ENCODE results near the gene ALG14.
"Not testable (repeated sequence)": the region's sequence is repeated elsewhere in the genome, so short reads cannot be mapped to it uniquely, and the experiment has no call there.

ALG14 gene

DNA sequence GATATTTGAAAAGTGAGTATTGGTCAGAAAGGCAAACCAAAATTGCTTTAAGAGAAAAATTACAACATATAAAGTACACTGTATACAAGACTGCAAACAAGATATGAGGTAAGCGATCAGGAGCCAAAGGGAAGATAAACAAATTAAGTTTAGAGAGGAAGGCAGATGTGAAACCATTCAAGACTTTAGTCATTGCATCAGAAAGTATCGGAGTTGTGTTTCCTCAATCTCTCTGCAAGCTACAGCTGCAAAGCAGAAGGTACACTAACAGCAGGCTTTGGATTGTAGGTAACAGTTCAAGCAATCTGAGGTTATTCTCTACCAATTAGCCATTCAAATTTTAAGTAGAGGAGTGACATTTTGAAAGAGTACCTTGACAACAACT, 23.1 kb upstream of the ALG14 start:
- Mint-ChIP-seq H3K9me3 (no peaks in the 10 kb centered on the region), H3K4me3 (no peak overlapping the region), H3K36me3 (no peaks in the 10 kb centered on the region), H3K27me3 (no peaks in the 10 kb centered on the region), H3K27ac (no peak overlapping the region), H3K4me1 (no peaks in the 10 kb centered on the region)

DNA sequence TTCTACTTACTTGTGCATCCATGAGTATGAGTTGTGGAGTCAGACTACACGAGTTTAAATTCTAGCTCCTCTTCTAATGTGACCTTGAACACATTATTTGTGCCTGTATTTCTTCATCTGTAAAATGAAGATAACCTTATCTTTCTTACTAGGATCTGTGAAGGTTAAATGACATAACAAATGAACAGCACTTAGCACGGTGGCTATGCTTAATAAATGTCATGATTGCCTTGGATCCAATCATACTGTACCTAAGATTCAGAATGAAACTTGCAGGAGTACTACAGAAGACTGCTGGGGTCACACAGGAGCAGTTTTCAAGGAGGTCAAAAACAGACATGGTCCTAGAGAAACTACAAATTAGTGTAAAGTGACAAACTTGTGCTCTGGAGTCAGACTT, 22.2 kb upstream of the ALG14 start:
- no peak overlapping the region for H3K27ac Mint-ChIP-seq
- no peaks in the 10 kb centered on the region for H3K27me3 Mint-ChIP-seq
- no peaks in the 10 kb centered on the region for H3K36me3 Mint-ChIP-seq
- no peaks in the 10 kb centered on the region for H3K4me1 Mint-ChIP-seq
- H3K4me3 Mint-ChIP-seq = no peak overlapping the region
- H3K9me3 Mint-ChIP-seq = no peaks in the 10 kb centered on the region

DNA sequence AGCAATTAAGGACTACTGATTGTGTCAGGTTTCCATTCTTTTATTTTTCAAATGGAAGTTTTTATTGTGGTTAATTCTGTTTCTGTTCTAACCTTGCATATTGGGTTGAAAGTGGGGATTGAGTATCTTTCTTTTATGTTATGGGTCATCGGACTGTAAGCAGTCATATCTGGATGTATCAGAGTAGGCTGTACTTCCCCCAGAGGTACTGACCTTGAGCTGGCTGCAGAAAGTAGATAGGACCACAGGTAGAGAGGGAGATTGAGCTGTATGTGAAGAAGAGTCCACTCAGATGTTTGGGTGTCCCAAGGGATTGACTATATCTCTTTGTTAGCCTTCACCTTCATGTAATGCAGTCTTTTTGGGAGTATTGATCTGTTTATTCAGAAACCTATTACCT, 20.5 kb upstream of the ALG14 start:
- Mint-ChIP-seq H3K36me3 (no peaks in the 10 kb centered on the region), H3K4me3 (no peak overlapping the region), H3K27me3 (no peaks in the 10 kb centered on the region), H3K9me3 (no peaks in the 10 kb centered on the region), H3K27ac (no peak overlapping the region), H3K4me1 (no peaks in the 10 kb centered on the region)

DNA sequence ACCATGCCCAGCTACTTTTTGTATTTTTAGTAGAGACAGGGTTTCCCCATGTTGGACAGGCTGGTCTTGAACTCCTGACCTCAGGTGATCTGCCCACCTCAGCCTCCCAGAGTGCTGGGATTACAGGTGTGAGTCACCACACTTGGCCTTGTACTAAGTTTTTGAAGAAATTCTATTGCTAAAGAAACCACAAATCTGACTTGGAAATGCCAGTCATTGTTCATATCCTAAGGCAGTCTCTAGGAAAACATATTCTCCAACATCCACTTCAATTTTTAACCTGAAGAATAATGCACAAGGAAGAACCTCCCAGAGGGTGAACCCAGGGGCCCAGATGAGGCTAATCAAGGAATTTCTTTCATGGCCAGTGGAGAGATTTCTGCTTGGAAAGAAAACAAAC, 20.1 kb upstream of the ALG14 start:
- H3K27ac Mint-ChIP-seq, H3K4me3 Mint-ChIP-seq: not testable (repeated sequence)

DNA sequence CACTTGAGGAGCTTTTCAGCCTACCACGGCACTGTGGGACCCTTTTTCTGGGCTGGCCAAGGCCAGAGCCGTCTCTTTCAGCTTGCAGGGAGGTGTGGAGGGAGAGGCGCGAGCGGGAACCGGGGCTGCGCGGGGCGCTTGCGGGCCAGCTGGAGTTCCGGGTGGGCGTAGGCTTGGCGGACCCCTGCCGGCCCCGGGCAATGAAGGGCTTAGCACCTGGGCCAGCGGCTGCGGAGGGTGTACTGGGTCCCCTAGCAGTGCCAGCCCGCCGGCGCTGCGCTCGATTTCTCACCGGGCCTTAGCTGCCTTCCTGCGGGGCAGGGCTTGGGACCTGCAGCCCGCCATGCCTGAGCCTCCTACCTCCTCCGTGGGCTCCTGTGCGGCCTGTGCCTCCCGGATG, 18.5 kb upstream of the ALG14 start:
- H3K4me1 Mint-ChIP-seq, H3K36me3 Mint-ChIP-seq, H3K9me3 Mint-ChIP-seq, H3K4me3 Mint-ChIP-seq, H3K27me3 Mint-ChIP-seq, H3K27ac Mint-ChIP-seq: not testable (repeated sequence)

More for the DNA sequence above, 20.1 kb upstream of the ALG14 start:
- not testable (repeated sequence) for H3K9me3 Mint-ChIP-seq, H3K4me1 Mint-ChIP-seq, H3K27me3 Mint-ChIP-seq, H3K36me3 Mint-ChIP-seq

GRCh38 chr1:95089650-95090287, 17.0 kb upstream of the ALG14 start:
- H3K27ac Mint-ChIP-seq = no peak overlapping the region
- H3K9me3 Mint-ChIP-seq = no peaks in the 10 kb centered on the region
- no peaks in the 10 kb centered on the region for H3K36me3 Mint-ChIP-seq
- no peaks in the 10 kb centered on the region for H3K4me1 Mint-ChIP-seq
- H3K4me3 Mint-ChIP-seq = no peak overlapping the region
- H3K27me3 Mint-ChIP-seq = no peaks in the 10 kb centered on the region

GRCh38 chr1:95088303-95088702, 15.6 kb upstream of the ALG14 start:
- Mint-ChIP-seq H3K36me3 (no peaks in the 10 kb centered on the region), H3K9me3 (no peaks in the 10 kb centered on the region), H3K4me1 (no peaks in the 10 kb centered on the region), H3K27me3 (no peaks in the 10 kb centered on the region), H3K4me3 (no peak overlapping the region), H3K27ac (no peak overlapping the region)

DNA sequence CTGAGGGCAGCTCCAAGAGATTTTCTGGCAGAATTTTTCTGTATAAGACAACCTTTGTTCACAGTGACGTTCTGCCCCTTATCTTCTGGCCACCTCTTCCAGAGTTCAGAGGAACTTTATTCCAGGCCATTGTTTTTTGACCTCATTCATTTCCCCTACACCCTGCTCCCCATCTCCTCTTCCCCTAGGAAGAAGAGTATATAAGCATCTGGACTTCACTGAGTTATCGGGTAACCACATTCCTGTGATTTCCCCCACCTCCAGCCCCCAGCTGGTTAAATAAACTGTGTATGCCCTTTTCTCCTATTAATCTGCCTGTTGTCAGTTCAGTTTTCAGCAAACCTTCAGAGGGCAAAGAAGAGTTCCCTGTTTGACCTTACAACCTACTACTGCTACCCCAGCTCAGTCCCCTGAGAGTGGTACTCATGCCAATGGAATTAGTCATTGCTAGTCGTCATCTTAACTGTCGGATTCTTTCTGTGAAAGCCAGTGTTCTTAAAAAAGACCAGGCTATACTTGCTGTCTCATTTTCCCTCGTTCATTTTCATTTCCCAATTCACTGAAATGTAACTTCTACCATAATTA, 14.3 kb upstream of the ALG14 start:
- Mint-ChIP-seq H3K36me3 (no peaks in the 10 kb centered on the region), H3K9me3 (no peaks in the 10 kb centered on the region), H3K4me3 (no peak overlapping the region)

DNA sequence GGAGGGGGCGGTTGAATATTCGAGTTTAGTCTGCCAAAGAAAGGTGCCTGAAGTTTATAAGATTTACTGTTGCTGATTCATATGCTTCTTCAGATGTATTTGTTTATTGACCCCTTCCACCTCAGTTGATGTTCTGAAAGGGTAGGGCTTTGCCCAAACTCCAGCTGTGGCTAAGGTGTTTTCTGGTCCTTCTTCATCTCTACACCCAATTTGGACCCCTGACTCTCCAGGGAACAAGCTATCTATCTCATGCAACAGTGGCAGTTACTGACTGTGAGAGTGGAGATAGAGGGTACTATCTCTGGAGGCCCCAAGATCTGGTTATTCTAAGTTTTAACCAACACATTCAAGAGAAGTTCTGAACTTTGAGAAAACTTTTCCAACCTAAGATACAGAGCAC, 12.6 kb upstream of the ALG14 start:
- Mint-ChIP-seq H3K36me3 (no peaks in the 10 kb centered on the region), H3K27me3 (peaks cover 1% of the 10 kb centered on the region), H3K4me1 (no peaks in the 10 kb centered on the region), H3K4me3 (no peak overlapping the region), H3K27ac (no peak overlapping the region), H3K9me3 (no peaks in the 10 kb centered on the region)

More for the DNA sequence above, 14.3 kb upstream of the ALG14 start:
- no peaks in the 10 kb centered on the region for H3K27me3 Mint-ChIP-seq
- no peak overlapping the region for H3K27ac Mint-ChIP-seq
- H3K4me1 Mint-ChIP-seq = no peaks in the 10 kb centered on the region

GRCh38 chr1:95084317-95085176, 11.8 kb upstream of the ALG14 start:
- Mint-ChIP-seq H3K9me3 (no peaks in the 10 kb centered on the region), H3K27me3 (peaks cover 1% of the 10 kb centered on the region), H3K4me1 (no peaks in the 10 kb centered on the region), H3K4me3 (no peak overlapping the region), H3K36me3 (no peaks in the 10 kb centered on the region), H3K27ac (no peak overlapping the region)

DNA sequence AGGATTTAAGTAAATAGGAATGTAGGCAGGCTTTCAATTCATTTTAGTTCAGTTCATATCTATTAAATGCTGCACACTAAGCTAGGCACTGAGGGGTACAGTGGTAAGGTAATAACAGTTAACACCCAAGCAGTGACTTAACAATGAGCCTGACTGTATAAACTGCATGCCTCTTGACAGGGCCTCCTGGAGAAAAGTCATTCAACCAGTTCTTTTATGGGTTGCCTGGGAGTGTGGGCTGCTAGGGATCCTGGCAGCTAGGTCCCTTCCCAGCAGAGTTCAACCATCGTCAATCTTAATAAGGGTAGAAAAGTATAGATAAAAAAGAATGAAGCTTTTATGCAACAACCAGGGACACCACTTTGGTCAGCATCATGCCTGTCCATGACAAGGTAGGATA, 8.1 kb upstream of the ALG14 start:
- Mint-ChIP-seq H3K4me3 (no peak overlapping the region), H3K27ac (no peak overlapping the region), H3K9me3 (no peaks in the 10 kb centered on the region), H3K4me1 (no peaks in the 10 kb centered on the region), H3K27me3 (peaks cover 1% of the 10 kb centered on the region), H3K36me3 (no peaks in the 10 kb centered on the region)

DNA sequence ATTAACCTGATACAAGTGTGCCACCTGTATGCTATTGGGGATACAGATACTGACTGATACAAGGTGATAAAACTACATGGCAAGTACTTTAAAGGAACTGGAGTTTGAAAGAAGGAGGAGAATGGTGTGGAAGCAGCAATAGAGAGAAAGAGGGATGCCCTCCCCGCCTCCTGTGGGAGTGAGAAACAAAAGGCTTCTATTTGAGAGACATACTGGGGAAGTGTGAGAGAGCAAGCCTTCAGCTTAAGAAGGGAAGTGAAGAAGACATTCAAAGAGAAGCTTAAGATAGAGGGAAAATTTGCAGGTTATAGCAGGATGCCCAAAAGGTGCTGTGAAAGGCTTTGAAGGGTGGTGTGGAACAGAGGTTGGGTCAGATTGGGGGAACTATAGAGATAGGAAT, 7.7 kb upstream of the ALG14 start:
- no peaks in the 10 kb centered on the region for H3K9me3 Mint-ChIP-seq
- no peaks in the 10 kb centered on the region for H3K36me3 Mint-ChIP-seq
- H3K27me3 Mint-ChIP-seq = peaks cover 1% of the 10 kb centered on the region
- no peak overlapping the region for H3K4me3 Mint-ChIP-seq
- H3K27ac Mint-ChIP-seq = no peak overlapping the region
- no peaks in the 10 kb centered on the region for H3K4me1 Mint-ChIP-seq

DNA sequence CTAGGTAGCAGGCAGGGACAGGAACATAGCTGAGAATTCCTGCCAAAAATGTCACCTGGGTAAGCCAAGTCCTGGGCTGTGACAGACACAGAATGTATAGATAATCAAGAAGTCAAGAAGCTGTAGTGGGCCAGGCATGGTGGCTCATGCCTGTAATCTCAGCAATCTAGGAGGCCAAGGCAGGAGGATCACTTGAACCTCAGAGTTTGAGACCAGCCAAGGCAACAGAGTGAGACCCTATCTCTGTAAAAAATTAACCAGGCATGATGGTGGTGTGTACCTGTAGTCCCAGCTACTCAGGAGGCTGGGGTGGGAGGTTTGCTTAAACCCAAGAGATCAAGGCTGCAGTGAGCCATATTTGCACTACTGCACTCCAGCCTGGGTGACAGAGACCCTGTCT, 3.3 kb upstream of the ALG14 start:
- no peaks in the 10 kb centered on the region for H3K27me3 Mint-ChIP-seq
- peaks cover 15% of the 10 kb centered on the region for H3K4me1 Mint-ChIP-seq
- H3K36me3 Mint-ChIP-seq = no peaks in the 10 kb centered on the region
- no peak overlapping the region for H3K4me3 Mint-ChIP-seq
- no peaks in the 10 kb centered on the region for H3K9me3 Mint-ChIP-seq
- H3K27ac Mint-ChIP-seq = no peak overlapping the region

- no peaks in the 10 kb centered on the region for H3K27me3 Mint-ChIP-seq
- H3K27ac Mint-ChIP-seq = peak overlapping the region; percentile 96
- peaks cover 15% of the 10 kb centered on the region for H3K4me1 Mint-ChIP-seq
- peak overlapping the region; percentile 92 for H3K4me3 Mint-ChIP-seq
- H3K36me3 Mint-ChIP-seq = peaks cover 2% of the 10 kb centered on the region
- H3K9me3 Mint-ChIP-seq = no peaks in the 10 kb centered on the region
Observed at GRCh38 chr1:95073446-95073845, 695 bp upstream of the ALG14 start.

DNA sequence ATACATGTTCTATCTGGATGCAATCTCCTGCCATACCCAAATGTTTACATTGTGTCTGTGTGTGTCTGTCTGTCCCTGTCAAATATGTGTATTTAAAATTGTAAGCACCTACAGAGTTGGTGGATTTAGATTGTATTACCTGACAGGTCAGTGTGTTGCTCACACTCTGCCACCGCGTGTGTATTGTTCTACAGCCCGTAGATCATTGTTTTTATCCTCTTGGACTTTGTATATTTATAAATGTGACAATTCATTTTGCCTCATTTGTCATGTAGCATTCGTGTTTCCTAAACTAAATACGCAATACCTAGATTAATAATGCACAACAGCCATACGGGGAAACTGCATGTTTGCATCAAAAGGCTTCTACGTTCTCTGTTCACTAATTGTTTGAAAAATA, 634 bp downstream of the ALG14 start:
- Mint-ChIP-seq H3K4me3 (peak overlapping the region; percentile 92), H3K27me3 (no peaks in the 10 kb centered on the region), H3K4me1 (peaks cover 15% of the 10 kb centered on the region), H3K27ac (peak overlapping the region; percentile 96), H3K36me3 (peaks cover 4% of the 10 kb centered on the region), H3K9me3 (no peaks in the 10 kb centered on the region)

- Mint-ChIP-seq H3K9me3 (no peaks in the 10 kb centered on the region), H3K27ac (no peak overlapping the region), H3K4me3 (peak overlapping the region; percentile 92), H3K27me3 (no peaks in the 10 kb centered on the region), H3K36me3 (peaks cover 4% of the 10 kb centered on the region), H3K4me1 (peaks cover 15% of the 10 kb centered on the region)
Observed at GRCh38 chr1:95071539-95071938, 1.2 kb downstream of the ALG14 start.
